C1 segment of cervical spinal cord (tissue), 14 donors: ENCODE results near the gene MAG.

Experiments
- DNase-seq, 14 donors: peaks; one replicate each; lab custom pipeline; 2025; lab: John Stamatoyannopoulos, UW

Gene MAG

GRCh38 chr19:35265126-35265899 is 26.6 kb upstream of the MAG start:
- no peak for DNase-seq

DNA sequence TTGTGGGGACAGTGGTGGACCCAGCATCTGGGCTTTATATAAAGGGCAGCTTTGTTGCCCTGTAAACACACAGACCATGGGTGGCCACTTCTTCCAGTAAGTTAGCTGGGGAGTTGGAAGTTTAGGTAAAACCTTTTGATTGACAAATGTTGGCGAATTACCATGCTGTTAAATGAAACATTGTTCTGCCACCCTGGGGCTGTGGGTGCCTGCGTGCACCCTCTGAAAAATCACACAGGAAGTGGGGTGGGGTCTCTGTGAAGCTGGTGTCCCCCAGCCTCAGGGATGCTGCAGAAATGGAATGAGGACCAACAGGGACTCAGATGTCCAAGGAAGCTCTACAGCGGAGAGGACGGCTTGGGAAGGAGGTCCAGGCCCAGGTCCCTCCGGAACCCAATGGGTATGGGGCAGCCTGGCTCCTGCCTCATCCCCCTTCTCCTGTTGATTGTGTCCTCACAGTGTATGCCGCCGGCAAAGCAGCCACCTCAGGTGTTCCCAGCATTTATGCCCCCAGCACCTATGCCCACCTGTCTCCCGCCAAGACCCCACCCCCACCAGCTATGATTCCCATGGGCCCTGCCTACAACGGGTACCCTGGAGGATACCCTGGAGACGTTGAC is 26.0 kb upstream of the MAG start:
- DNase-seq: no peak

DNA sequence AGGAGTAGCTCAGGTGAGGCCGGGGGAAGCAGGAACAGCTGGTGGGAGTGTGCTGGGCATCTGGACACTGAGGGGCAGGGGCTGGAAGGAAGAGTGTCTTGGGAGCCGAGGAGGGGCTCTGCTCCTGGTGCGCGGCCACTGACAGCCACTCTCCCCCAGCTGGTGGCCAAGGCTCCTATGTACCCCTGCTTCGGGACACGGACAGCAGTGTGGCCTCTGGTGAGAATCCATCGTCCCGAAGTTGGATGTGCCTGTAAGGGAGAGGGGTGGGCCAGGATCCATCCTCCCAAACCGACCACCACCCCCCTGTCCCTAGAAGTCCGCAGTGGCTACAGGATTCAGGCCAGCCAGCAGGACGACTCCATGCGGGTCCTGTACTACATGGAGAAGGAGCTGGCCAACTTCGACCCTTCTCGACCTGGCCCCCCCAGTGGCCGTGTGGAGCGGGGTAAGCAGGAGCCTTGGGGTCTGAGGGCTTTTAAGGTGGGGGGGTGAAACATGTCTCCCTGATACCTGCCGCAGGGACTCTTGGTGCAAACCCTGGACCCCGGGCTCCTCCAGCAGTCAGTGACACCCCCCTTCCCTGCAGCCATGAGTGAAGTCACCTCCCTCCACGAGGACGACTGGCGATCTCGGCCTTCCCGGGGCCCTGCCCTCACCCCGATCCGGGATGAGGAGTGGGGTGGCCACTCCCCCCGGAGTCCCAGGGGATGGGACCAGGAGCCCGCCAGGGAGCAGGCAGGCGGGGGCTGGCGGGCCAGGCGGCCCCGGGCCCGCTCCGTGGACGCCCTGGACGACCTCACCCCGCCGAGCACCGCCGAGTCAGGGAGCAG is 25.2 kb upstream of the MAG start:
- DNase-seq: no peak

- peak in 12 of 14 donors; percentile 30 to 73 (median 58) for DNase-seq
Observed at GRCh38 chr19:35267353-35267817, 24.6 kb upstream of the MAG start.

GRCh38 chr19:35267818-35268535 is 24.0 kb upstream of the MAG start:
- peak in 11 of 14 donors; percentile 36 to 86 (median 69) for DNase-seq

- DNase-seq: peak in 12 of 14 donors; percentile 28 to 75 (median 56)
Observed at GRCh38 chr19:35268536-35269437, 23.2 kb upstream of the MAG start, which contains the start of gene USF2. TSS of gene USF2 (plus strand) at chr19:35268962. CDS start at chr19:35269102, 140 bp downstream.

- peak in 12 of 14 donors; percentile 50 to 87 (median 76) for DNase-seq
Observed at GRCh38 chr19:35269438-35270117, 22.4 kb upstream of the MAG start.

GRCh38 chr19:35270381-35270811 is 21.6 kb upstream of the MAG start:
- DNase-seq: no peak

DNA sequence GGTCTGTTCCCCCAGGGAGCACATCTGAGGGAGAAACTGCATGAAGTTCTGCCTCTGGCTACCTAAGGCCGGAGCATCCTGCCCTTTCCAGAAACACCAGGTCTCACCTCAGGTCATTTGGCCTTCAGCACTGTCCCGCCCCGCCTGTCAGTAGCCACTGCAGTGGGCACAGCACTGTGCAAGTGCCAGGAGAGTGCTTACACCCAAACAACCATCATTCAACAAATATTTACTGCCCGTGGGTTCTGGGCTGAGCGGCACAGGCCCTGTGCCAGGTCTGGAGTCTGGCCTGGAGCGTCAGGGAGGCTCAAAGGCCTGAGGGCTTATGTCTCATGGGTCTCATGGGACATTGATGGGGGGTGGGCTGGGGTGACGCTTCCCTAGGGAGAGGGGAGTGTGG is 20.4 kb upstream of the MAG start:
- no peak for DNase-seq

DNA sequence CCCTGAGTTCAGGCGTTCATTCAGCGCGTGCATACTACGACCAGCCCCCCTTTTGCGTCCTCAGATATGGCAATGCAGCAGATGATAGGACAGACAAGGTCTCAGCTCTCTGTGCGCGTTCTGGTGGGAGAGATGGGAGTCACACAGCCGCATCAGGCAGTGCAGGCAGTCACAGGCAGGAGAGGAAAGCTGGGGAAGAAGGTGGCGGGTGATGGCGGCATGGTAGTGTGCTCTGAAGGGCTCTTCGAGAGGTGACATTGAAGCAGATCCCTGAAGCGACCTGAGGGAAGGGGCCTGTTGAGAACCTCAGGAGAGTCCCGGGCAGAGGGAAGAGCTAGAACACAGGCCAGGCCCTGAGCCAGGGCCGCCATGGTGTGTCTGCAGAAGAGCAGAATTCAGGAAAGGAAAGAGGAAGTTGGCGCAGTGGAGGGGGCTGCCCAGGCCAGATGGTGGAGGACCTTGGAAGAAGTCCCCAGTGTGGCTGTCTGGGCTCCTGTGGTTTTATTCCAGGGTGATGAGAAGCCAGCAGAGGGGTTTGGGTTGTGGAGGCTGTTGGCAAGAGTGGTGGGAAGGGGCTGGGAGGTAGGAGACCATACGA is 19.7 kb upstream of the MAG start:
- peak in 6 of 14 donors; percentile 12 to 46 (median 30) for DNase-seq

DNA sequence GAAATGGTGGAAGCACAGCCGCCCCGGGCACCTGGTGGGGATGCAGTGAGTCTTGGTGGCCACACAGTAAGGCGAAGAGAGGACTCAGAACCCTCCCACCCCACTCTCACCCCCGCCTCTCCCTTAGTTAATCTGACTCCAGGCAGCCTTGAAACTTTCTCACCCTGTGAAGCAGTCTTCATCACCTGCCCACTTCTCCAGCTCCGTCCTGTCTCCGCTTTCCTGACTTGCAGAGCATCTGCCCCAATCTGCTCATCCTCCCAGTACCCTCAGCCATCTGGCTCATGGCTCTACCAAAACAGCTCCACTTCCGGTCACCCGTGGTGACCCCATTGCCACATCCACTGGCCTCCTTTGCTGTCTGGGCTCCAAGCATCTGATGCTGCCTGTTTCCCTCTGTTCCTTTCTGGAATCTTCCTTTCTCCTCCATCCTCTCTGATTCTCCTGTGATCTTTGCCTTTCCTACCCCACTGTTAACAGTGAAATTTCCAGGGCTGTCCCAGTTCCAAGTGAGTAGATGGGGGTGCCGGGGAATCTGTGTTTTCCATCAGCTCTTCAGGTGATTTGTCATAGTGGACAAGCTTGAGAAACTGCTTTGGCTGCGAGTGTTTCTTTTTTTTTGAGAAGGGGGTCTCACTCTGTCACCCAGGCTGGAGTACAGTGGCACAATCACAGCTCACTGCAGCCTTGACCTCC is 18.9 kb upstream of the MAG start:
- no peak for DNase-seq

DNA sequence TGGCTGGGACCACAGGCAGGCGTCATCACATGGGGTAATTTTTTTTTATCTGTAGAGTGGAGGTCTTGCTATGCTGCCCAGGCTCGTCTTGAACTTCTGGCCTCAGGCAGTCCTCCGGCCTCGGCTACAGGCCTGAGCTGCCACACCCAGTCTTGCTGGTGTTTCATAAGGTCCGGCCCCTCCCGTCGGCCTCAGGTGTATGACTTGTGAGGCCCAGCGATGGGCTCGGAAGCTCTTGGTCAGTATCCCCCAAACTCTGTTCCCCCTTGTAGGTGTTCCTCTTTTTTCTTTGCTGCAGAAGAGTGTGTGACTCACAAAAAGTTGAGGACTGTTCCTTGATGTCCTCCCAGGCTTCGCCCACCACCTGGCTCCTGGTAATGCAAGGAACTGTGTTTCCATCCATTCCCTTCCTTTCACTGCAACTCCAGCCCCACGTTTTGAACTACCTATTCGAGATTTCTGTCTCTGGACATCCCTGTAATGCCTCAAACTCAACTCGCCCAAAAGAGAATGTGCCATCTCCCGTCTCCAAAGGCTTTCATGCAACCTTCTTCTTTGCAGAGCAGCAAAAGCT is 18.2 kb upstream of the MAG start:
- no peak for DNase-seq

DNA sequence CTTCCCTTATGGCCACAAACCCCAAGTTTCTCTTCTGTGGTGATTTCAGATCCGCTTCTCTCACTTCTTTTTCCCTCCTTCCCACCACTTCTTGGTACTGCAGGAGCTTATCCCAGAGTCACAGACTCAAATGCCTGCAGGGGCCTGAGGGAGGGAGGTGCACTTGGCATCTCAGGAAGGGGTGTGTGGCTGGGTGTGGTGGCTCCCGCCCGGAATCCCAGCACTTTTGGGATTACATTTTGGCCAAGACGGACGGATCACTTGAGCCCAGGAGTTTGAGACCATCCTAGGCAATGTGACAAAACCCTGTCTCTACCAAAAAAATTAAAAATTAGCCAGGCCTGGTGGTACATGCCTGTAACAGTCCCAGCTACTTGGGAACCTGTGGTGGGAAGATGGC is 17.6 kb upstream of the MAG start:
- DNase-seq: no peak

DNA sequence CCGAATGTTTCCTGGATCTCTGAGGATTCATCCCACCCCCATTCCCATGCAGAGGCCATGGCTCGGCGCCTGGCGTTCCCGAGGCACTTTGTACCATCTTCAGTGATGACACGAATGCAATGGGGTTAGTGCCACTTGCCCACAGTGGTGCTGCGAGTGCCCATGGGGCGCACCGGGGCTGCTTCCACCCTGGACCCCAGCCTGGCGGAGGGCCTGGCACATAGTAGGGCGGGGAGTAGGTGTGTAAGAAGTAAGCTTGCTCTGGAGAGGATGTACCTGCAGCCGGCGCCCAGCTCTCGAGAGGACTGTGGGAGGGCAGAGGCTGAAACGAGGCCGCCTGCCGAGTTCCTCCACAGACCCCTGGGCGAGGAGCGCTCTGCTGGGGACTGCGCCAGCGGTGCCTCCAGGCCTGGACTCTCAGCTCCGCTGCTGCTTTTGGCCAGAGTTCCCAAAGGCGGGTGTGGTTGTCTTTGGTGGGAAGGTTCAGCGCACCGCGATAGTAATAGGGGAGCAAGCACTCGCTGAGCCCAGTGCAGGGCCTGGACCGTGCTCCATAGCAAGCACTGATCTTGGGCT is 15.2 kb upstream of the MAG start:
- no peak for DNase-seq

DNA sequence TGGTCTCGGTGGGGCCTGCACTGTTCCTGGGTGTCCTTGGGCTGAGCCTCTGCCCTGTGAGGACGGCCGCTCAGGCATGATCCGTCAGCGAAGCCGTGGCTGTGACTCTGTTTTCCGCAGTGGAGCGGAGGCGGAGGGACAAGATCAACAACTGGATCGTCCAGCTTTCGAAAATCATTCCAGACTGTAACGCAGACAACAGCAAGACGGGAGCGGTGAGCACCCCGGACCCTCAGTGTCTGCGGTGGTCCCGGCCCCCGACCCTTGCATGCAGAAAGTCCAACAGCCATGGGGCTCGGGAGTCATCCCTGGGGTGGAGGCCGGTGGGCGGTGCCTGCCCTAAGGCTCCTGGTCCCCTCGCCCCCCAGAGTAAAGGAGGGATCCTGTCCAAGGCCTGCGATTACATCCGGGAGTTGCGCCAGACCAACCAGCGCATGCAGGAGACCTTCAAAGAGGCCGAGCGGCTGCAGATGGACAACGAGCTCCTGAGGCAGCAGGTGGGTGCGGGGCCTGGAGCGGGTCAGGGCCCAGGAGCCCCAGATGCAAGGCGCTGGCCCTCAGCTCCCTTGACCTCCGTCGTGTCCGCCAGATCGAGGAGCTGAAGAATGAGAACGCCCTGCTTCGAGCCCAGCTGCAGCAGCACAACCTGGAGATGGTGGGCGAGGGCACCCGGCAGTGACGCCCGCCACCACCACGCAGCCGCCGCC is 13.2 kb upstream of the MAG start:
- no peak for DNase-seq

GRCh38 chr19:35279374-35279773 is 12.6 kb upstream of the MAG start:
- no peak for DNase-seq
